Mesothelial cell of epicardium (in vitro differentiated cells): ENCODE results near the gene RELL2. TPM values are rescaled to one million over a fixed set of nuclear protein-coding genes. Genes with fewer than 3 reads are reported as not detected.
A peak's percentile ranks its signal among the peaks of the same experiment; 100 is the strongest.

Source experiments
- DNase-seq, 2 experiments: peaks; one replicate each; pipeline ENCODE4 v3.0.0; 2021; ENCODE audit warnings: low spot score in 2 of 2; ENCODE audit not compliant: unreplicated experiment in 2 of 2
- H3K27ac Mint-ChIP-seq: 2 replicates; pipeline ENCODE4 v1.8.0; 2021; ENCODE audit warnings: mixed read lengths
- H3K27me3 Mint-ChIP-seq: 2 replicates; pipeline ENCODE4 v1.8.0; 2021; ENCODE audit warnings: low read depth, mixed read lengths
- H3K36me3 Mint-ChIP-seq: 2 replicates; pipeline ENCODE4 v1.8.0; 2021; ENCODE audit warnings: mixed read lengths
- H3K4me1 Mint-ChIP-seq: 2 replicates; pipeline ENCODE4 v1.8.0; 2021; ENCODE audit warnings: mixed read lengths
- H3K4me3 Mint-ChIP-seq: 2 replicates; pipeline ENCODE4 v1.8.0; 2021; ENCODE audit warnings: mild to moderate bottlenecking, moderate library complexity, mixed read lengths
- H3K9me3 Mint-ChIP-seq: 2 replicates; pipeline ENCODE4 v1.8.0; 2021; ENCODE audit warnings: mixed read lengths
- CTCF ChIP-seq: fragments of 200-600 bp; sonication (generic); IDR thresholded peaks from one replicate; pipeline ENCODE4 v1.5.0; 2021; ENCODE audit warnings: antibody characterized with exemption; ENCODE audit not compliant: unreplicated experiment
- total RNA-seq: library from RNA; stranded (reverse); gene quantifications from 3 replicates; pipeline ENCODE4 v1.2.1, GENCODE V29; 2021

Gene RELL2
- total RNA-seq, 1 donor from 2014 or later, result 3.9 TPM

GRCh38 chr5:141617128-141617527, 19.7 kb upstream of the RELL2 start:
- no peak for TF ChIP-seq CTCF
- Mint-ChIP-seq H3K27ac (no peak overlapping the region), H3K4me3 (peak overlapping the region; percentile 89), H3K27me3 (no peaks in the 10 kb centered on the region), H3K9me3 (no peaks in the 10 kb centered on the region), H3K36me3 (peaks cover 7% of the 10 kb centered on the region), H3K4me1 (peaks cover 24% of the 10 kb centered on the region)
- no peak for DNase-seq

GRCh38 chr5:141617682-141618029, 19.1 kb upstream of the RELL2 start:
- DNase-seq, result no peak

GRCh38 chr5:141618030-141618803, 18.6 kb upstream of the RELL2 start:
- Mint-ChIP-seq H3K27ac (peak overlapping the region; percentile 92), H3K4me3 (peak overlapping the region; percentile 89), H3K4me1 (peaks cover 24% of the 10 kb centered on the region), H3K27me3 (no peaks in the 10 kb centered on the region), H3K9me3 (no peaks in the 10 kb centered on the region), H3K36me3 (peaks cover 9% of the 10 kb centered on the region)
- peak in 1 of 2 experiments; percentile 55 for DNase-seq
- TF ChIP-seq CTCF, result no peak

More at GRCh38 chr5:141617682-141618029, 19.1 kb upstream of the RELL2 start:
- Mint-ChIP-seq H3K4me1 (peaks cover 24% of the 10 kb centered on the region), H3K27me3 (no peaks in the 10 kb centered on the region), H3K9me3 (no peaks in the 10 kb centered on the region), H3K36me3 (peaks cover 7% of the 10 kb centered on the region), H3K4me3 (peak overlapping the region; percentile 89), H3K27ac (peak overlapping the region; percentile 92)
- no peak for TF ChIP-seq CTCF

- DNase-seq, result peak; percentile 96 to 98
Measured at GRCh38 chr5:141618804-141619554, 17.8 kb upstream of the RELL2 start, which contains the start of gene DIAPH1. TSS of gene DIAPH1 (minus strand) at chr5:141619000. CDS start at chr5:141618914, 86 bp downstream.

GRCh38 chr5:141623186-141623585, 13.6 kb upstream of the RELL2 start:
- H3K27me3 Mint-ChIP-seq, result no peaks in the 10 kb centered on the region
- DNase-seq, result no peak
- TF ChIP-seq CTCF, result no peak
- peaks cover 3% of the 10 kb centered on the region for H3K4me1 Mint-ChIP-seq
- H3K4me3 Mint-ChIP-seq, result no peak overlapping the region
- H3K9me3 Mint-ChIP-seq, result no peaks in the 10 kb centered on the region
- no peak overlapping the region for H3K27ac Mint-ChIP-seq
- H3K36me3 Mint-ChIP-seq, result peaks cover 37% of the 10 kb centered on the region

More at GRCh38 chr5:141618804-141619554, 17.8 kb upstream of the RELL2 start, which contains the start of gene DIAPH1:
- Mint-ChIP-seq H3K36me3 (peaks cover 15% of the 10 kb centered on the region), H3K27ac (peak within 1 kb of the TSS; percentile 92), H3K4me3 (peak within 1 kb of the TSS; percentile 89), H3K4me1 (peaks cover 24% of the 10 kb centered on the region), H3K9me3 (no peaks in the 10 kb centered on the region), H3K27me3 (no peaks in the 10 kb centered on the region)
- peak; percentile 96 for TF ChIP-seq CTCF
